HL-60 (cell line): Measurements from ENCODE around the gene URB2.
"Not testable (repeated sequence)": the region's sequence is repeated elsewhere in the genome, so short reads cannot be mapped to it uniquely, and the experiment has no call there.

ENCODE experiments used
- DNase-seq, 2 experiments: peaks; one replicate each; pipeline ENCODE4 v3.0.0-alpha.2; 2010 to 2020; ENCODE audit warnings: low read depth in 1 of 2, low spot score in 1 of 2
- H3K27ac ChIP-seq: fragments of 250-450 bp; sonication (Bioruptor Pico); replicated peaks from 2 replicates; pipeline ENCODE4 v1.5.1; 2020; ENCODE audit warnings: mild to moderate bottlenecking, moderate library complexity
- H3K27me3 ChIP-seq: fragments of 250-450 bp; sonication (Bioruptor Pico); 2 replicates; pipeline ENCODE4 v1.5.1; 2021; ENCODE audit warnings: mild to moderate bottlenecking, moderate library complexity; ENCODE audit not compliant: insufficient read depth, poor library complexity, severe bottlenecking
- H3K4me3 ChIP-seq: replicated peaks from 2 replicates; pipeline ENCODE4 v1.5.1; 2011; ENCODE audit warnings: mild to moderate bottlenecking, control low read depth, low read length; ENCODE audit not compliant: insufficient read depth
- GABPA ChIP-seq: IDR thresholded peaks from 2 replicates; pipeline ENCODE4 v1.6.1; 2012; ENCODE audit warnings: low read depth
- POLR2AphosphoS5 ChIP-seq: IDR thresholded peaks from 2 replicates; pipeline ENCODE4 v1.6.1; 2012; ENCODE audit warnings: low read depth
- SPI1 ChIP-seq: IDR thresholded peaks from 2 replicates; pipeline ENCODE4 v1.6.1; 2012; ENCODE audit warnings: low read depth, mild to moderate bottlenecking, borderline replicate concordance
- TF ChIP-seq, protein P1 (sequence below): IDR thresholded peaks from 2 replicates; pipeline ENCODE4 v1.6.1; 2012; ENCODE audit warnings: low read depth; ENCODE audit not compliant: insufficient replicate concordance
- TF ChIP-seq, protein P2 (sequence below): IDR thresholded peaks from one replicate; pipeline ENCODE4 v1.5.1; 2011; ENCODE audit warnings: low read length, control low read depth, inconsistent platforms; ENCODE audit not compliant: insufficient read depth

Gene URB2

DNA sequence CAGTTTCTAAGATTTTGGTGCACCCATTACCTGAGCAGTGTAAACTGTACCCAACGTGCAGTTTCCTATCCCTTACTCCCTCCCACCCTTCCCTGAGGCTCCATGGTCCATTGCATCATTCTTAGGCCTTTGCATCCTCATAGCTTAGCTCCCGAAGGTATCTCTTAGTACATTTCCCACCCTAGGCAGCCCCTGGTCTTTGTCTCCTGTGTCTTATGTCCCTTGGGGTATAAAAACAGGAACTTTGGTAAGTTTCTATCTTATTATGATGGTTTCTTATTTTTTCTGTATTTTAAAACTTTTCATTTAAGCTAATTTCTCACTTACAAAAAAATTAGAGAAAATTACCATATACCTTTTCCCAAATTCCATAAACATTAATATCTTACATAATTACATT is 78.1 kb downstream of the URB2 start:
- Histone ChIP-seq H3K27ac (no peak overlapping the region), H3K4me3 (no peak overlapping the region), H3K27me3 (no peaks in the 10 kb centered on the region)
- TF ChIP-seq SPI1 (no peak), GABPA (no peak), POLR2AphosphoS5 (no peak)
- TF ChIP-seq, protein P1, sequence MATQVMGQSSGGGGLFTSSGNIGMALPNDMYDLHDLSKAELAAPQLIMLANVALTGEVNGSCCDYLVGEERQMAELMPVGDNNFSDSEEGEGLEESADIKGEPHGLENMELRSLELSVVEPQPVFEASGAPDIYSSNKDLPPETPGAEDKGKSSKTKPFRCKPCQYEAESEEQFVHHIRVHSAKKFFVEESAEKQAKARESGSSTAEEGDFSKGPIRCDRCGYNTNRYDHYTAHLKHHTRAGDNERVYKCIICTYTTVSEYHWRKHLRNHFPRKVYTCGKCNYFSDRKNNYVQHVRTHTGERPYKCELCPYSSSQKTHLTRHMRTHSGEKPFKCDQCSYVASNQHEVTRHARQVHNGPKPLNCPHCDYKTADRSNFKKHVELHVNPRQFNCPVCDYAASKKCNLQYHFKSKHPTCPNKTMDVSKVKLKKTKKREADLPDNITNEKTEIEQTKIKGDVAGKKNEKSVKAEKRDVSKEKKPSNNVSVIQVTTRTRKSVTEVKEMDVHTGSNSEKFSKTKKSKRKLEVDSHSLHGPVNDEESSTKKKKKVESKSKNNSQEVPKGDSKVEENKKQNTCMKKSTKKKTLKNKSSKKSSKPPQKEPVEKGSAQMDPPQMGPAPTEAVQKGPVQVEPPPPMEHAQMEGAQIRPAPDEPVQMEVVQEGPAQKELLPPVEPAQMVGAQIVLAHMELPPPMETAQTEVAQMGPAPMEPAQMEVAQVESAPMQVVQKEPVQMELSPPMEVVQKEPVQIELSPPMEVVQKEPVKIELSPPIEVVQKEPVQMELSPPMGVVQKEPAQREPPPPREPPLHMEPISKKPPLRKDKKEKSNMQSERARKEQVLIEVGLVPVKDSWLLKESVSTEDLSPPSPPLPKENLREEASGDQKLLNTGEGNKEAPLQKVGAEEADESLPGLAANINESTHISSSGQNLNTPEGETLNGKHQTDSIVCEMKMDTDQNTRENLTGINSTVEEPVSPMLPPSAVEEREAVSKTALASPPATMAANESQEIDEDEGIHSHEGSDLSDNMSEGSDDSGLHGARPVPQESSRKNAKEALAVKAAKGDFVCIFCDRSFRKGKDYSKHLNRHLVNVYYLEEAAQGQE: no peak
- TF ChIP-seq, protein P2, sequence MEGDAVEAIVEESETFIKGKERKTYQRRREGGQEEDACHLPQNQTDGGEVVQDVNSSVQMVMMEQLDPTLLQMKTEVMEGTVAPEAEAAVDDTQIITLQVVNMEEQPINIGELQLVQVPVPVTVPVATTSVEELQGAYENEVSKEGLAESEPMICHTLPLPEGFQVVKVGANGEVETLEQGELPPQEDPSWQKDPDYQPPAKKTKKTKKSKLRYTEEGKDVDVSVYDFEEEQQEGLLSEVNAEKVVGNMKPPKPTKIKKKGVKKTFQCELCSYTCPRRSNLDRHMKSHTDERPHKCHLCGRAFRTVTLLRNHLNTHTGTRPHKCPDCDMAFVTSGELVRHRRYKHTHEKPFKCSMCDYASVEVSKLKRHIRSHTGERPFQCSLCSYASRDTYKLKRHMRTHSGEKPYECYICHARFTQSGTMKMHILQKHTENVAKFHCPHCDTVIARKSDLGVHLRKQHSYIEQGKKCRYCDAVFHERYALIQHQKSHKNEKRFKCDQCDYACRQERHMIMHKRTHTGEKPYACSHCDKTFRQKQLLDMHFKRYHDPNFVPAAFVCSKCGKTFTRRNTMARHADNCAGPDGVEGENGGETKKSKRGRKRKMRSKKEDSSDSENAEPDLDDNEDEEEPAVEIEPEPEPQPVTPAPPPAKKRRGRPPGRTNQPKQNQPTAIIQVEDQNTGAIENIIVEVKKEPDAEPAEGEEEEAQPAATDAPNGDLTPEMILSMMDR: no peak
- no peak for DNase-seq

DNA sequence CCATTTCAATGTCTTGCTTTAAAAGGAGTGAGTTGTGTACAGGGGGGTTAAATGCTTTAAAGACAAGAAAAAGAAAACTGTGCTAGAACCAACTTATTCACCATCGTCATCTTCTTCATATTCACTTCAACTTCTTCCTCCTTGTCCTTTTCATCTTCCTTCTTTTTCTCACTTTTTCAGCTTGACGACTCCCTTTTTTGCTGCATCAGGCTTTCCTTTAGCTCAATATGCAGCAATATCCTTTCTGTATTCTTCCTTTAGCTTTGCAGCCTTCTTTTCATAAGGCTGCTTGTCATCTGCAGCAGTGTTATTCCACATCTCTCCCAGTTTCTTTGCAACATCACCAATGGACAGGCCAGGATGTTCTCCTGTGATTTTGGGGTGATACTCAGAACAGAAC is 79.1 kb downstream of the URB2 start:
- not testable (repeated sequence) for H3K27me3 ChIP-seq, DNase-seq, H3K27ac ChIP-seq, H3K4me3 ChIP-seq

DNA sequence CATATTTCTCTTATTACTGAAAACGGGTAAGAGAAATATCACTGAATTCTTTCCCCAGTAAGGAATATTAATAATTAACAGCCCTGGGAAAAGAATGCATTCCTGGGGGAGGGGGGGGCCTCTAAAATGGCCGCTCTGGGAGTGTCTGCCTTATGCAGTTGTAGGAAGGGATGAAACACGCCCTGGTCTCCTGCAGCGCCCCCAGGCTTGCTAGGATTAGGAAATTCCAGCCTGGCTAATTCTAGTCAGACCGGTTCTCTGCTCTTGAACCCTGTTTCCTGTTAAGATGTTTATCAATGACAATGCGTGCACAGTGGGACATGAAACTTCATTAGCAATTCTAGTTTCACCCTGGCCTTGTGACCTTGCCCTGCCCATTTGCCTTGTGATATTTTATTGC is 81.1 kb downstream of the URB2 start:
- not testable (repeated sequence) for DNase-seq, H3K27me3 ChIP-seq, H3K4me3 ChIP-seq, H3K27ac ChIP-seq

DNA sequence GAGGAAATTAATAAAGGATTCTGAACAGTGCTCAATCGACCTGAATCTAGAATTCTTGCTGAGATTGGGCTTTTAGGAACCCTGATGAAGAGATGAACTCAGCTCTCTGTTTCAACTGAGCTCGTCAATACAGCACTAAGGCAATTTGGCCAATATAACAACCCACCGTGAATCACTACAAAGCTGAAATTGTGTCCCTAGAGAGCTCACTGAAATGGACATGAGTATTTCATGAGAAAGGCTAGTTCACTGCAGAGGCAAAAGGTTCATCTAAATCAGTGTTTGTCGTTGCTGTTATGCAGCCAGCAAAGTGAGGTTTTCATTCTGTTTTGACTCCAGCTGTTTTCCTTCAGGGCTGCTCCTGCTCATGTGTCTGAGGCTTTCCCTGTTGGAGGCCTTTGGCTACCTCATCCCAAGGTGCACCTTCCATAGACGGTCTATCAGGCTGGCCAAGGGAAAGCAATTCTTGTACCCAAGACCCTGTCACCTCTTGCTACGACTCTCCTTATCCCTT is 83.5 kb downstream of the URB2 start:
- TF ChIP-seq, protein P2: no peak
- no peak for TF ChIP-seq POLR2AphosphoS5
- TF ChIP-seq, protein P1: no peak
- no peak for TF ChIP-seq GABPA
- TF ChIP-seq SPI1: no peak
- H3K4me3 ChIP-seq: no peak overlapping the region
- no peak for DNase-seq
- H3K27me3 ChIP-seq: no peaks in the 10 kb centered on the region
- no peak overlapping the region for H3K27ac ChIP-seq
